ENCODE data around the gene LETM1. TPM values are rescaled to one million over a fixed set of nuclear protein-coding genes. Genes with fewer than 3 reads are reported as not detected.

The LETM1 gene
- total and polyA plus RNA-seq, 2 of the 13 experiments (the other 11 are each of a cell fraction or from before 2014, with no cell fraction given), result 9.7 to 41.6 TPM

GRCh38 chr4:1771555-1772305 lies 84.2 kb downstream of the LETM1 start (continued):
- 0 out of 2 replicates have a peak, but pooled peaks have one; percentile 11 for TF ChIP-seq ZNF609 (CRISPR knock-in tag; IDR thresholded peaks at IDR 0.05; ENCODE audit: borderline replicate concordance)
- TF ChIP-seq TEAD3 (CRISPR knock-in tag; optimal IDR thresholded peaks at IDR 0.05; ENCODE audit: borderline replicate concordance), result no peak
- no peak for TF ChIP-seq ZNF567 (CRISPR knock-in tag; IDR thresholded peaks at IDR 0.05; ENCODE audit: borderline replicate concordance)
- no peak for TF ChIP-seq ZNF780A (CRISPR knock-in tag; IDR thresholded peaks at IDR 0.05)
- TF ChIP-seq MED8 (CRISPR knock-in tag; IDR thresholded peaks at IDR 0.05; ENCODE audit: insufficient replicate concordance), result no peak
- TF ChIP-seq MAX (IDR thresholded peaks at IDR 0.05), result no peak
- TF ChIP-seq ZNF180 (CRISPR knock-in tag; IDR thresholded peaks at IDR 0.05; ENCODE audit: borderline replicate concordance, low read depth), result no peak
- no peak for TF ChIP-seq ZNF136 (CRISPR knock-in tag; IDR thresholded peaks at IDR 0.05; ENCODE audit: low read depth)
- 0 out of 2 replicates have a peak, but pooled peaks have one; percentile 19 for TF ChIP-seq HNF4A (CRISPR knock-in tag; IDR thresholded peaks at IDR 0.05)
- no peak for TF ChIP-seq NFIB (CRISPR knock-in tag; IDR thresholded peaks at IDR 0.05; ENCODE audit: borderline replicate concordance)
- peak; percentile 16; the same call in 1 of the 2 replicates for TF ChIP-seq BHLHE40 (IDR thresholded peaks at IDR 0.05; ENCODE audit: low read length)
- no peak for TF ChIP-seq ESRRA (CRISPR knock-in tag; IDR thresholded peaks at IDR 0.05; ENCODE audit: low read depth)
- TF ChIP-seq DNMT3B (CRISPR knock-in tag; conservative IDR thresholded peaks at IDR 0.05), result no peak
- TF ChIP-seq SAP130 (CRISPR knock-in tag; IDR thresholded peaks at IDR 0.05; ENCODE audit: low read depth), result peak; percentile 1; the same call in 1 of the 2 replicates
- no peak for TF ChIP-seq ZNF232 (CRISPR knock-in tag; IDR thresholded peaks at IDR 0.05; ENCODE audit: borderline replicate concordance)
- no peak for TF ChIP-seq ZSCAN12 (CRISPR knock-in tag; IDR thresholded peaks at IDR 0.05)
- TF ChIP-seq ZNF770 (CRISPR knock-in tag; IDR thresholded peaks at IDR 0.05), result no peak
- TF ChIP-seq KLF13 (CRISPR knock-in tag; IDR thresholded peaks at IDR 0.05), result no peak
- TF ChIP-seq ZNF20 (CRISPR knock-in tag; IDR thresholded peaks at IDR 0.05), result no peak
- TF ChIP-seq MNT (IDR thresholded peaks at IDR 0.05), result no peak
- TF ChIP-seq CREB1 (IDR thresholded peaks at IDR 0.05), result no peak
- no peak for TF ChIP-seq CREB1 (CRISPR knock-in tag; IDR thresholded peaks at IDR 0.05)
- TF ChIP-seq ONECUT2 (CRISPR knock-in tag; IDR thresholded peaks at IDR 0.05), result no peak
